ENCODE results near the gene SDCBP2.

- TF ChIP-seq ASH2L (IDR thresholded peaks at IDR 0.05; ENCODE audit: borderline replicate concordance, low read depth) (no peak), ZNF687 (IDR thresholded peaks at IDR 0.05) (no peak), FOXM1 (IDR thresholded peaks at IDR 0.05; ENCODE audit: low read depth, low read length) (no peak), EZH2 (IDR thresholded peaks at IDR 0.05; ENCODE audit: borderline replicate concordance, control insufficient read depth, low read depth, low read length) (no peak), REST (IDR thresholded peaks at IDR 0.05; ENCODE audit: low read depth, low read length) (no peak), NBN (IDR thresholded peaks at IDR 0.05) (no peak), CREB1 (IDR thresholded peaks at IDR 0.05; ENCODE audit: low read depth) (no peak), CHD2 (IDR thresholded peaks at IDR 0.05; ENCODE audit: borderline replicate concordance, low read depth, low read length) (no peak), CTCF (IDR thresholded peaks at IDR 0.05 in 2 of 3, conservative IDR thresholded peaks at IDR 0.05 in 1 of 3; ENCODE audit: control insufficient read depth in 2 of 3, extremely low read depth in 1 of 3, insufficient read depth in 1 of 3, low read depth in 3 of 3, low read length in 3 of 3) (no peak), RBBP5 (conservative IDR thresholded peaks at IDR 0.05) (no peak), POLR2AphosphoS5 (IDR thresholded peaks at IDR 0.05; ENCODE audit: low read length) (no peak)
Measured at GRCh38 chr20:1264727-1265126, 64.2 kb downstream of the SDCBP2 start.

All from GM12878 (cell line).